NCI-H460 (cell line): ENCODE results near the gene CTNNA1. TPM values are rescaled to one million over a fixed set of nuclear protein-coding genes. Genes with fewer than 3 reads are reported as not detected.

Experiments used
- DNase-seq: peaks from one replicate; pipeline ENCODE4 v3.0.0-alpha.2; 2016; ENCODE audit warnings: low read depth; ENCODE audit errors: extremely low read depth
- total RNA-seq: library from RNA; depleted of rRNA; stranded (reverse); fragments of >200 nt; shearing (Covaris generic); gene quantifications from 2 replicates; pipeline ENCODE4 v1.2.3, GENCODE V29; 2014

Gene CTNNA1
- total RNA-seq, 1 experiment from 2014 or later, result 337 TPM

DNA sequence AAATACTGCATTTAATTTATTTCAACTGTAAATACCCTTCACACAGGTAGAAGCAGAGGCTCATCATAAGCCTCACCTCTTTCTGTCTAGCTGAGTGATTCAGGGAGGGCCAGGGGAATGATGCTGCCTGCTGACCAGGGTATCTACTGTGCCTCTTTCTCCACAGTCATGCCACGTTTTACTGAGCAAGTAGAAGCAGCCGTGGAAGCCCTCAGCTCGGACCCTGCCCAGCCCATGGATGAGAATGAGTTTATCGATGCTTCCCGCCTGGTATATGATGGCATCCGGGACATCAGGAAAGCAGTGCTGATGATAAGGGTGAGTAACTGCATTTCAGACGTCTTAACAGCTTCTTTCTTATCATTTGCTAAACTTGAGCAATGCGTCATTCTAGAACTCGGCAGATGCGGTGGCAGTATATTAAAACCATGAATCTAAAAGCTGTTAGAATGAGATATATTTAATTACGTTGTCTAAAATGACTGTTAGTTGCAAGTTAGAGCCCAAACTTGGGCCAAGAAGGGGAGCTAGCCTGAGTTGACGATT is 171.9 kb downstream of the CTNNA1 start:
- no peak for DNase-seq

DNA sequence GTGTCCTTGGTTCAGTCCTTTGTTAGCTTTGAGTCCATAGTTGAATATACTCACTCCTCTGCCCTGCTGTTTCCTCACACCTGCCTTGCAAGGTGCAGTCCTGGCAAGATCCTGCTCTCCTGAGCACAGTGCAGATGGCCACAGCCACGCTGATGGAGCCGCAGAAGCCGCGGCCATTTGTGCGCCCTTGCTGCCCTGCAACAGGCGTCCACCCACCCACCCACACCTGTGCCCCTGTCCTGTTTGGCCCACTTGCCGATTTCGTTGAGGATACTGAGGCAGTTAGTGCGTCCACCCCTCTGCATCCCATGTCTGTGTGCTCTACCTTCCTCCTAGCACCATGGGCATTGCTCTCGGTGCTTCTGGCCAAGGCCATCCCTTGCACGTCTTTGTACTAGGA is 173.0 kb downstream of the CTNNA1 start:
- DNase-seq, result no peak

DNA sequence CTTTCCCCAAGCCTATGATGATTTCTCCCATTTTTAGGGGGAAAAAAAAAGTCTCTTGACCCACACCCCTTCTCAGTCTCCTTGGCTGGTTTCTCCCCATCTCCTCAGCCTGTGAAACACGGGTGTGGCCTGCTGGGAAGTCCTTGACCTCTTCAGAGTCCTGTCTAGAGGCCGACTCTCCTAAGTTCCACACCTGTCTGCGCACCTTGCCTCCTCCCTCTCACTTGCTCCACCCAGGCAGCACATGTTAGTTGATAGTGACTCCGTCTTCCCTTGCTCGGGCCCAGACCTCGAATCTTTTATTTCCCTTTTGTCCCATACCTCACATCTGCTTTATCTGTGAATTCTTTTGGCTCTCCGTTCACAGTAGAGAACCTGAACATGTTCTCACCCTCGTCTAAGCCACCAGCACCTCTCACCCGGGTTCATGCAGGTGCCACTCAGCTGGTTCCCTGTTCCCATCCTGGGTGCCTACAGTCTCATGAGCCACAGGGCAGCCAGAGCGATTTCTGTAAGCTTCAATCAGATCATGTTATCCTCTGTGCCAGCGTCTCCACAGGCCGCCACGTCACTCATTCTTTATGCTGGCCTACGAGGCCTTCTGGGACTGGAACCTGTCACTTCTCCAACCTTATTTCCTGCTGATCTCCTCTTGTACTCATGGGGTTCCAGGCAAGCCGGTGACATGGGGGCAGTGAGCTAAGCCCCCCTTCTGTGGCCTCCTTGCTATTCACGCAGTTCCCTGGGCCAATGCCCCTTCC is 173.6 kb downstream of the CTNNA1 start:
- DNase-seq, result no peak

DNA sequence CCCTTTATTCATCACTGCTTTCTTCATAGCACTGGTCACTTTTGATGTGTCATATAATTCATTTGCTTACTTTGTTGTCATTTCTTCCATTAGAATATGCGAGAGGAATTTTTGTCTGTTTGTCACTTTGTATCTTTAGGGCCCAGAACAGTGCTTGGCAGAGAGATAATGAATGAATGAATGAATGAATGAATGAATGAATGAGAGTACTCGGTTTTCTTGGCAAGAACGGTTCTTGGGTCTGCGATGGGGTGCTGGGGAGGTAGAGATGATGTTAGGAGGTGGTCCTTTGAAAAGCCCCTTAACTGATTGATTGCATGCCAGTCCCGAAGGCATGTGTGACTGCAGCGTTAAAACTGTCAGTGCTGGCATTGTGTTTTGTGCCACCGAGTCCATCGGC is 174.3 kb downstream of the CTNNA1 start:
- DNase-seq, result no peak

DNA sequence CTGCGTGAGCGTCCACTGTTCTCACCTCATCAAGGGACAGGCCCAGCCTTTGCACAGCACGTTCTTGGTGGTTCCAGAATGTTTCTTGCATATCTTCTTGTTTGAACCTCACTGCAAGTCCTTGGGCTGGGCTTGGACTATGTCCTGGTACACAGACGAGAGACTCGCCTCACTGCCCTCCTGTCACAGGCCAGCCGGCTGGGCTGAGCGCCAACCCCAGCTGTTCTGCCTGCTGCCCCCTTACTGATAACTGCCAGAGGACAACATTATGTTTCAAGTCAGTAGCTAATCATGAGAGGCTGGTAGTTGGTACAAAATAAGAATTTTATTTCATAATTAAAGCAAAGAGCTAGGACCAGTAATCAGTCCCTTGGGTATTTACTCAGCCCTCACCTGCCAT is 174.8 kb downstream of the CTNNA1 start:
- DNase-seq, result no peak

DNA sequence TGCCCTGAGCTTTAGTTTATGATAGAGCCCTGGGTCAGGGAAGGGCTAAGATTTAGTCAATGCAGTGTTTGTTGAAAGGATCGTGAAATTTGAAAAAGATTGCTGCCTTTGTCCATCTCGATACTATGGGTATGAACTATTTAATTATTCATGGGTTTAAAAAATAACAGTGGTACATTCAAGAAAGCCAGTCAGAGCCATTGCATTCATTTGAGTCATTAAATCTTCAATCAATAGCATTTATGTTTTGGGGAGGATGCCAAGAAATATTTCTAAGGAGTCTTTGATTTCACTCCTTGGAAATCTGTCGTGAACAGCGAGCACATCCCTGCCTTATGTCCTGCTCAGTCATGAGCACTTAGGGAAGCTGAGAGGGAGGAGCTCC is 176.3 kb downstream of the CTNNA1 start:
- no peak for DNase-seq

DNA sequence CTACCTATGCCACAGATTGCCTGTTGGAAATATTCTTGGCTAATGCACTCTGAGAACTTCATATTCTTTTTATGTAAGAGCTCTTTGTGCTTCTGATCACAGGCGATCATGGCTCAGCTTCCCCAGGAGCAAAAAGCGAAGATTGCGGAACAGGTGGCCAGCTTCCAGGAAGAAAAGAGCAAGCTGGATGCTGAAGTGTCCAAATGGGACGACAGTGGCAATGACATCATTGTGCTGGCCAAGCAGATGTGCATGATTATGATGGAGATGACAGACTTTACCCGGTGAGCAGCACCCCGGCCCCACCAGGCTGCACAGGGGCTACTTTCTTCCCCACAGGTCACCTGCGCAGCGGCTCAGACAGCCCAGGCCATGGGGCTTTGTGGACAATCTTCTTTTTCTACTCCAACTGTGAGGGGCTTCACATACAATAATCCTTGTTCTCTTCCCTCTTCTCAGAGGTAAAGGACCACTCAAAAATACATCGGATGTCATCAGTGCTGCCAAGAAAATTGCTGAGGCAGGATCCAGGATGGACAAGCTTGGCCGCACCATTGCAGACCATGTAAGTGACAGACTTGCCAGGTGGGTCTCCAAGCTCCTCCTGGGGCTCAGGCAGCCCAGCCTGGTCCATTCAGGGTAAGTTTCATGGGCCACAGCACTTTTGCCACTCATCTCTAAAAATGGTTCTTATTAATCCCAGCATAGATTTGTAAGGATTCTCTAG is 177.3 kb downstream of the CTNNA1 start:
- no peak for DNase-seq

DNA sequence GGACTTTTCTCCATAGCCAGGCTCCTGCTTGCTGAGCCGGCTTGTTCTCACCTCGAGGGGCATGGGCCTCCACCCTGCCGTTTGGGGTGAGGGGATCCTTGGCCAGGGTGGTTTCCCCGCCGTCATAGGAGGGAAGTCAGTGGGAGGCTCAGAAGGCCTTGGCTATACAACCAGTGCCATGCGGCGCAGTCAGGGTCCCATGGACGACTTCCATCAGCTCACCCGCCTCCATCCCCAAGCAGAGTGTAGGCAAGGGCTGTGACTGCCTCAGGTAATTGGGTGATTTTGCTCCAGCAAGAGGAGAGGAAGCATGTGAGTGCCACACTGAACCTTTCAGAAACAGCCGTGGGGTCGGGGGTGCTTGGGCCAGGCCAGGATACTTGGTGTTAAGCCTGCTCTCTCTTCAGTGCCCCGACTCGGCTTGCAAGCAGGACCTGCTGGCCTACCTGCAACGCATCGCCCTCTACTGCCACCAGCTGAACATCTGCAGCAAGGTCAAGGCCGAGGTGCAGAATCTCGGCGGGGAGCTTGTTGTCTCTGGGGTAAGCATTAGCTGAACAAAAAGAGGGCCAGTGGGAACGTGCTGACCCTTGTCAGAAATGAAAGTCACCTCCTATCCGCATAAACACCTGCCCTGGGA is 179.1 kb downstream of the CTNNA1 start:
- DNase-seq, result no peak

DNA sequence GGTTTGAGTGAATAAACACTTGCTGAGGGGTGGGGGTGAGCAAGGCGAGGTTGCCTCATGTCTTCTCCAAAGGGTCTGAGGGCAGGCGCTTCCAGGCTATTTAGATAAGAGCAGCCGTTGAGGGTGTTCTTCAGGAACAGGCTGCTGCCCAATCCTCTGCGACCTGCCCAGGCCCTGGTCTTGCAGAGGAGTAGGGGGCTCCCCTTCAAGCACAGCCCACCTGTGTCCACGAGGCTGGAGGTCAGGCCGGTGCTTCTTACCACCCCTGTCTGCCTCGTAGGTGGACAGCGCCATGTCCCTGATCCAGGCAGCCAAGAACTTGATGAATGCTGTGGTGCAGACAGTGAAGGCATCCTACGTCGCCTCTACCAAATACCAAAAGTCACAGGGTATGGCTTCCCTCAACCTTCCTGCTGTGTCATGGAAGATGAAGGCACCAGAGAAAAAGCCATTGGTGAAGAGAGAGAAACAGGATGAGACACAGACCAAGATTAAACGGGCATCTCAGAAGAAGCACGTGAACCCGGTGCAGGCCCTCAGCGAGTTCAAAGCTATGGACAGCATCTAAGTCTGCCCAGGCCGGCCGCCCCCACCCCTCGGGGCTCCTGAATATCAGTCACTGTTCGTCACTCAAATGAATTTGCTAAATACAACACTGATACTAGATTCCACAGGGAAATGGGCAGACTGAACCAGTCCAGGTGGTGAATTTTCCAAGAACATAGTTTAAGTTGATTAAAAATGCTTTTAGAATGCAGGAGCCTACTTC is 180.5 kb downstream of the CTNNA1 start:
- no peak for DNase-seq

DNA sequence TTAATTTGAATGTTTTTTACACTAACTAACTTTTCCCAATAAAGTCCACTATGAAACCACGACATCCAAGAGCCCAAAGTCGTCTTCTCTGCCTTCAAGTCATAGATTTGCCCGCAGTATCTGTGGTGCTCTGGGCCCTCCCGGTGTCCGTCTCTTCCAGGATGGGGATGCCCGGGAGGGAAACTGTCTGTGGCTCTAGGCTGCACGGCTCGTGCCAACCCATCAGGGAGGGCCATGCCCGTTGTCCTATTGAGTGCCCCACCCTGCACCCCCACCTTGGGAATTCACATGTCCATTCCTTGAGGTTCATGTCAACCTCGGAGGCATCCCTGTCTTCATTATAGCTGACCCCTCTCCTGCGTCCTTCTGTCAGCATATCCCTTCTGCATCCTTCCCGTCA is 181.7 kb downstream of the CTNNA1 start:
- no peak for DNase-seq

DNA sequence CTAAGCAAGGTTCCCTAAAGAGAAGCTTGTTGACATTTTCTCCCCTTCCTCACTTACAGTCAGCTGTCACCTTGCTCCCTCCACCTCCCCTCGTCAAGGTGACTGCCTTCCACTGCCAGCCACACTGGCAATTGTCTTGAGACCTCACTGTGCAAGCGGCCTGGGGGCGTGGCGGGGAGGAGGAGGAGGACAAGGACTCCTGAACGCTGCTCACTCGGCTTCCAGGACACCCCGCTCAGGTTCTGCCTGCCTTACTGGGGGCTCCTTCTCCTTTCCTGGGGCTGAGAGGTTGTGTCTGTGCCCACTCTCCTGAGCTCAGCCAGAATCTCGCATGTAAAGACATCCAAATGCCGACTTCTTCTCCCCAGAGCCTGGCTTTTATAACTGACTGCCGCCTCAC is 182.2 kb downstream of the CTNNA1 start:
- no peak for DNase-seq

DNA sequence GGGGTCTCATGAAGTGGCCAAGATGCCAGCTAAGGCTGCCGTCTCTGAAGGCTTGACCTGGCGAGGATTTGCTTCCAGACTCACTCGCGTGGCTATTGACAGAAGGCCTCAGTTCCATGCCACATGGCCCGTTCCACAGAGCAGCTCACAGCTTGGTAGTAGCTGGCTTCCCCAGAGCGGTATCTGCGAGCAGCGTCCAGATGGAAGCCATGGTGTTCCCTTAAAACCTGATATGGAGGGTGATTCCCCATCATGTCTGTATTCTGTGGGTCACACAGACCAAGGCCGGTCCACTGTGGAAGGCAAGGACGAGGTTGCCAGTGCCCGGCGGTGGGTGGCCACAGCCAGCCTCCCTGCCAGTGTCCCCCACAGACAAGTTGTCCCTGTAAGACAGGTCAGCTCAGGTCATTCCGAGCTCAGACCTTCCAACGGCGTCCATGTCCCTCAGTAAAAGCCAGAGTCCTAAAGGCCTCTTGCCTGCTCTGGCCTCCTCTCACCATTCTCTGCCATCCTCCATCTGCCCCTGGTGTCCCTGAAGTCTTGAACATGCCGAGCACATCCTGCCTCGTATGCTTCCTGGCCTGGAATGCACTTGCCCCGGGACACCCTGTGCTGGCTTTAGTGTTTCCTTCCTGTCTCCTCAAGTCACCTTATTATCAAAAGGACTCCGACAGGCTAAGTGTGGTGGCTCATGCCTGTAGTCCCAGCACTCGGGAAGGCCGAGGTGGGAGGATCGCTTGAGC is 183.2 kb downstream of the CTNNA1 start:
- DNase-seq, result no peak

DNA sequence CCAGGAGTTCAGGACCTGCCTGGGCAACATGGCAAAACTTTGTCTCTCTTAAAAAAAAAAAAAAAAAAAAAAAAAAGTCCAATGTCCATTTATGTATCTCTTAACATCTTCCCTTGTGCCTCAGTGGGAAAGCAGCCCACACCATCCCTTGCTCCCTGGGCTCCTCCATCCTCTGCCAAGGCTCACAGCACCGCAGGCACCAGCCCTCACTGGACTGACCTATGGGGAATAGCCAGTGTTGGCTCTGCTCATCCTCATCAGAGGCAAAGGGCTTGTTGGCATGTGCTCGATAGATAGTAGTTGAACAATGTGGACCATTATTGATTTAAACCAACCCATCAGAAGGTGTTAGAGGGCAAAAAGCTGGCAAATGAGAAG is 183.7 kb downstream of the CTNNA1 start:
- no peak for DNase-seq

DNA sequence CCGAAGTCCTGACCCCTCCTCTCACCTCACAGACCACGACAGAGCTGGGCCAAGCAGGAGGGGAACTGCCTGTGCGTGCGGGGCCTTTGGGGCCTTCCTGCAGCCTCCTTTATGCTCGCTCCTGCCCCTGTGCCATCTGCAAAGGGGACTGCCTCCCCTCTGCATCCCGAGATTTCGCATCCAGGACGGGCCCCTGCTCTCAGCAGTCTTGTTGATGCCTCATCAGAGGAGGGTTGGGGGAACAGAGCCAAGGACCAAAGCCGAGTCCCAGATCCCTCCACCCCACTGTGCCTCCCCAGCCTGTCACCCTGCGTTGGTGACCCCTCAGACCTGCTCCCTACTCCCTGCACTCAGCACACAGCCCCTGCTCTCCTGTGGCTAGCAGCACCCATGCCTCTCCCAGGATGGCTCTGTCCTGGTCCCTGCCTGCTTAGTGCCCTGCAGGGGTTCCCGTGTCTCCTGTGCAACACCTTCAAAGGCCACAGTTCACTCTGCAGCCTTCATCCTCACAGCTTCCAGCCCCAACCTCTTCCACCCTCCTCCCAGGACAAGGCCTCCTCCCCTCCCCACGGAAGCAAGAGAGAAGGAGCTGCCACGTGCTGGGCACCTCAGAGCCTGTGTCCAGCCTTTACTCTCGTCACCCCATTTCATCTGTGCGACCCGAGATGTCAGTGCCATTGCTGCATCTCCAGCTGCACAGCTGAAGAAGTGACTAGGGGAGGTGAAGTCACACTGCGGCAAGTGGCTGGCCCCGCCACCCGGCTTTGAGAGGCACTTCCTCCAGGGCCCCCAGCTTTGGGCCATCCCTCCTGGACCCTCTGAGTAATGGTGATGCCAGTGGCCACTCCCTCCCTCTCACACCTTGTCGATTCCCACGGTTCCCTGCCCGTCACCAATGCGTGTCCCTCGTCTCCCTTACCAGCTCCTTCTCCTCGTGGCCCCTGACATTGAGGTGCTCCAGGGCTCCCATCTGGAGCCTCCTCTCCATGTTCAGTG is 184.5 kb downstream of the CTNNA1 start:
- no peak for DNase-seq

DNA sequence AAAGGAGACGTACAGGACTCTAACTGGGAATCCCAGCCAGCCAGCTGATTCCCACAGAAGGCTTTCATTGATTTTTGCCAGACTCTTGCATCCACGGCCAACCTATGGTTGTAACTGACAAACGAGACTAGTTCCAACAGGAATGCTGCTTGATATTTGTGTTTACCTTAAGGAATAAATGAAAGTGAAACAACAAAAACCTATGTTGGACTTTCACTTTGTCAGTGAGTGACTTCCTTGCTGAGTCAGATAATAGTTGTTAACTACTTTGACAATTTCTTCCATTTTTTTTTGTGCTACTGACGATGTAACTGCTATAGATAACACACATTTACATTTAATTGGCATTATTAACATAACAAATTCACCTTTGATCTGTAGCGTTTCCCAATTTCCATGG is 185.3 kb downstream of the CTNNA1 start:
- DNase-seq, result no peak

DNA sequence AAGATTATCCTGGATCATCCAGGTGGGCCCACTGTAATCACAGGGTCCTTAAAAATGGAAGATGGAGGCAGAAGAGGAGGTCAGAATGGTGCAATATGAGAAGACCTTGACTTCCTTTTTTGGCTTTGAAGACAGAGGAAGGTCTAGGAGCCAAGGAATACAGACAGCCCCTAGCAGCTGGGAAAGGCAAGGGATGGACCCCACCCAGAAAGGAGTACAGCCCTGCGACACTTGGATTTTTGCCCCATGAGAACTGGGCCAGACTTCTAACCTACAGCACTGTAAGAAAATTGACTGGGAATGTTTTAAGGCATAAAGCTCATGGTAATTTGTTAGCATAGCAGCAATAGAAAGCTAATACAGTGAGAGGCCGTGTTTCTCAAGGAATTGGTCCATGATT is 188.8 kb downstream of the CTNNA1 start:
- DNase-seq, result no peak

DNA sequence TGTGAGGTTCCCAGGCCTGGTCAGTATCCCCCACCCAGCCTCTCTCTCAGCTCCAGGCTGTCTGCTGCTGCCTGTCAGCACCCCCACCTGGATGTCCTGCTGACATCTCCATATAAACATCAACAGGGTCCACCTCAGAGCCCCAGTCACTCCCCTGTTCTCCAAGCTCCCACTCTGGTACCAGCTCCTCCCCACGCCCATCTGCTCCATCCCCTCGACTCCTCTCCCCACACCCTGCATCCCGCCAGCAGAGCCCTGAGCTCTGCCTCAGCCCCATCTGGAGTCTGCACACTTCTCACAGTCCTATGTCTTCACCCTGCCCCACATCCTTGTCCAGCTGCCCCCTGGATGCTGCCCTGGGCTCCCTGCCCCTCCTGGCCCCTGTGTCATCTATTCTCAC is 189.6 kb downstream of the CTNNA1 start:
- DNase-seq, result no peak

DNA sequence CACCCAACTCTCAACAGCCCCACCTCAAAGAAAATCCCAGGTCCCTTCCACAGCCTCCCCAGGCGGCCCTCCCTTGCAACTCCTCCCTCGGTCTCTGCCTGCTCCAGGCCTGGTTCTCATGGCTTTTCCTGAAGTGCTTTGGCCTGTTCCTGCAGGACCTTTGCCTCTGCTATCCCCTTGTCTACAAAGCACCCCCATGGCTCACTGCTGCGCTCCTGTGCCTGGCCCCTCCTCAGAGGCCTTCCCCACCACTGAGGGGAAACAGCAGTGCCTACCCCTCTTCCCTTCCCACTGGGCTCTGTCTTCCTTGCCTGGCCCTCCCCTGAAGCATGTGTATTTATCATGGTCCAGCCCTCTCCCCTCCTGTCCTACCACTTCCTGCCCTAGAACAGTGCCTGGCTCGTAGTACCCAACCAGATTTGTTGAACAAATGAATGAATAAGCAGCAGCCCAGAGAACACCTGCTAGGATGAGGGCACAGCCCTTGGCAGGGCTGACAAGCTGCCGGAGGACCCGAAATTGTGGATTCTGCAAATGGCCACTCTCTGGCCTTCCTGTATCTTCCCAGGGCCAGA is 190.5 kb downstream of the CTNNA1 start:
- no peak for DNase-seq
